ENCODE results near the gene MAPT. TPM values are rescaled to one million over a fixed set of nuclear protein-coding genes. Genes with fewer than 3 reads are reported as not detected.

Gene MAPT
- total RNA-seq, 1 experiment from 2014 or later, result 37.5 TPM

DNA sequence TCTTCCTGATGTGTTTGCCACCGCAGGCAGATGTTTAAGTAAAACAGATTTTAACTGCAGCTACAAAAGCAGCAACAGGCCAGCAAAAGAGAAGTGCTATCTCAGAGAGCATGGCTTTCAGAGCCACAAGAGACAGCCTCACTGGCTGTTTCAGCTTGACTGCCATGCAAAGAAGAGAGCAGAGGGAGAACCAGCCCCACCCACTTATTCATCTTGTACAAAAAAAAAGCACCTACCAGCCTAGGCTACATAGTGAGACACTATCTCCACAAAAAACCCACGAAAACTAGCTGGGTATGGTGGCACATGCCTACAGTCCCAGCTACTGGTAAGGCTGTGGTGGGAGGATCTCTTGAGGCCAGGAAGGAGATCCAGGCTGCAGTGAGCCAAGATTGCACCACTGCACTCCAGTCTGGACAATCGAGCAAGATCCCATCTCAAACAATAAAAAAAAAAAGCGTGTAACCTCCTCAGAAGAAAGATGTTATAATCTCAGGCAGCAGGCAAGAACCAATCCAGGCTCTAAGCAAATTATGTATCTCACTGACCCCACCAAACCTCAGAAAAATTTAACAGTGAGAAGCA, 134.7 kb downstream of the MAPT start:
- H3K4me1 ChIP-seq (ENCODE audit: control insufficient read depth in 1 of 2, insufficient read depth in 2 of 2, low read length in 2 of 2), result no peaks in the 10 kb centered on the region
- BruUV-seq (replicated peaks), result no TSS peak
- intact Hi-C loops (cut with micrococcal nuclease), result no loop called here
- no peak overlapping the region for H3K9ac ChIP-seq (ENCODE audit: low read length)
- TF ChIP-seq FOSL1 (IDR thresholded peaks at IDR 0.05; ENCODE audit: low read depth) (no peak), SRF (IDR thresholded peaks at IDR 0.05; ENCODE audit: low read depth) (no peak), SP1 (IDR thresholded peaks at IDR 0.05; ENCODE audit: low read depth) (no peak), ELF1 (IDR thresholded peaks at IDR 0.05; ENCODE audit: borderline replicate concordance, low read depth) (no peak)
- peaks cover 29 to 42% of the 10 kb centered on the region in 2 experiments for H3K36me3 ChIP-seq (ENCODE audit: control insufficient read depth in 1 of 2, insufficient read depth in 2 of 2, low read length in 2 of 2)
- DNase-seq (ENCODE audit: low read depth, low spot score) (no peak), ATAC-seq (no peak)
- H4K20me1 ChIP-seq (ENCODE audit: insufficient read depth), result no peaks in the 10 kb centered on the region
- no peak overlapping the region for H3K4me3 ChIP-seq (replicated peaks in 1 of 2; ENCODE audit: low read depth in 1 of 2, low read length in 2 of 2)
- ChIA-PET RAD21 (ENCODE audit: low non-redundant PET in 1 of 2, low total read pairs in 2 of 2, uncharacterized antibody in 2 of 2, unreplicated experiment in 2 of 2) (interaction anchor here in 1 of 2 experiments (1.1 kb wide), 1 partner anchor 9 kb away, joined by 3 read pairs; no protein-coding TSS in a partner anchor), POLR2A (no interaction called here), CTCF (interaction anchor here (2.4 kb wide), 1 partner anchor 15 kb away, joined by 9 read pairs; no protein-coding TSS in a partner anchor)
- no peak overlapping the region for H2AFZ ChIP-seq (ENCODE audit: low read depth, low read length, poor library complexity, severe bottlenecking)
- H3K9me2 ChIP-seq (ENCODE audit: insufficient read depth), result no peaks in the 10 kb centered on the region
- H3K9me3 ChIP-seq (ENCODE audit: control insufficient read depth in 1 of 2, insufficient read depth in 1 of 2, low read depth in 1 of 2, low read length in 2 of 2), result no peaks in the 10 kb centered on the region
- H3K27me3 ChIP-seq (ENCODE audit: insufficient read depth, low read length), result no peaks in the 10 kb centered on the region
- no peak overlapping the region for H3K27ac ChIP-seq (ENCODE audit: low read depth, low read length)
- no peak overlapping the region for H3K4me2 ChIP-seq (ENCODE audit: low read length)
- no peaks in the 10 kb centered on the region for H3K79me2 ChIP-seq (ENCODE audit: insufficient read depth, low read length)

GRCh38 chr17:46029627-46030026, 135.3 kb downstream of the MAPT start:
- no peak overlapping the region for H3K27ac ChIP-seq (ENCODE audit: low read depth, low read length)
- no peaks in the 10 kb centered on the region for H3K79me2 ChIP-seq (ENCODE audit: insufficient read depth, low read length)
- ChIA-PET POLR2A (no interaction called here), CTCF (interaction anchor here (2.4 kb wide), 1 partner anchor 15 kb away, joined by 9 read pairs; no protein-coding TSS in a partner anchor), RAD21 (ENCODE audit: low non-redundant PET in 1 of 2, low total read pairs in 2 of 2, uncharacterized antibody in 2 of 2, unreplicated experiment in 2 of 2) (no interaction called here)
- no peak for ATAC-seq
- no peak overlapping the region for H3K9ac ChIP-seq (ENCODE audit: low read length)
- H3K36me3 ChIP-seq (ENCODE audit: control insufficient read depth in 1 of 2, insufficient read depth in 2 of 2, low read length in 2 of 2), result peaks cover 35 to 44% of the 10 kb centered on the region in 2 experiments
- BruUV-seq (replicated peaks), result no TSS peak
- H3K9me2 ChIP-seq (ENCODE audit: insufficient read depth), result no peaks in the 10 kb centered on the region
- no peak overlapping the region for H3K4me2 ChIP-seq (ENCODE audit: low read length)
- H3K4me3 ChIP-seq (replicated peaks in 1 of 2; ENCODE audit: low read depth in 1 of 2, low read length in 2 of 2), result no peak overlapping the region
- no peaks in the 10 kb centered on the region for H3K4me1 ChIP-seq (ENCODE audit: control insufficient read depth in 1 of 2, insufficient read depth in 2 of 2, low read length in 2 of 2)
- intact Hi-C loops (cut with micrococcal nuclease), result no loop called here
- H3K9me3 ChIP-seq (ENCODE audit: control insufficient read depth in 1 of 2, insufficient read depth in 1 of 2, low read depth in 1 of 2, low read length in 2 of 2), result no peaks in the 10 kb centered on the region
- no peak for DNase-seq (ENCODE audit: low read depth, low spot score)
- no peak overlapping the region for H2AFZ ChIP-seq (ENCODE audit: low read depth, low read length, poor library complexity, severe bottlenecking)
- H3K27me3 ChIP-seq (ENCODE audit: insufficient read depth, low read length), result no peaks in the 10 kb centered on the region
- H4K20me1 ChIP-seq (ENCODE audit: insufficient read depth), result no peaks in the 10 kb centered on the region; the same call in 1 of the 2 replicates
- no peak for TF ChIP-seq SP1 (IDR thresholded peaks at IDR 0.05; ENCODE audit: low read depth)
- no peak for TF ChIP-seq ZBTB33 (IDR thresholded peaks at IDR 0.05; ENCODE audit: extremely low read depth, insufficient replicate concordance, low read length)
- TF ChIP-seq ZNF274 (IDR thresholded peaks at IDR 0.05; ENCODE audit: low read depth, low read length), result no peak
- TF ChIP-seq, protein P1, sequence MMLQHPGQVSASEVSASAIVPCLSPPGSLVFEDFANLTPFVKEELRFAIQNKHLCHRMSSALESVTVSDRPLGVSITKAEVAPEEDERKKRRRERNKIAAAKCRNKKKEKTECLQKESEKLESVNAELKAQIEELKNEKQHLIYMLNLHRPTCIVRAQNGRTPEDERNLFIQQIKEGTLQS (IDR thresholded peaks at IDR 0.05), result no peak
- TF ChIP-seq REST (IDR thresholded peaks at IDR 0.05; ENCODE audit: low read depth), result no peak
- TF ChIP-seq, protein P2, sequence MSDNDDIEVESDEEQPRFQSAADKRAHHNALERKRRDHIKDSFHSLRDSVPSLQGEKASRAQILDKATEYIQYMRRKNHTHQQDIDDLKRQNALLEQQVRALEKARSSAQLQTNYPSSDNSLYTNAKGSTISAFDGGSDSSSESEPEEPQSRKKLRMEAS (IDR thresholded peaks at IDR 0.05), result no peak
- TF ChIP-seq CBX3 (IDR thresholded peaks at IDR 0.05; ENCODE audit: low read depth), result no peak
- no peak for TF ChIP-seq ELF1 (IDR thresholded peaks at IDR 0.05; ENCODE audit: borderline replicate concordance, low read depth)
- TF ChIP-seq POLR2AphosphoS5 (IDR thresholded peaks at IDR 0.05; ENCODE audit: low read depth, low read length), result no peak
- no peak for TF ChIP-seq RAD21 (IDR thresholded peaks at IDR 0.05; ENCODE audit: low read depth)
- no peak for TF ChIP-seq EGR1 (IDR thresholded peaks at IDR 0.05; ENCODE audit: low read depth)
- TF ChIP-seq CEBPB (IDR thresholded peaks at IDR 0.05; ENCODE audit: low read depth), result no peak

Data from HCT116 (cell line).